Neural cell (in vitro differentiated cells): ENCODE data around the gene ASCL2. TPM values are rescaled to one million over a fixed set of nuclear protein-coding genes. Genes with fewer than 3 reads are reported as not detected.

Experiments used
- H2AFZ ChIP-seq: fragments of 200-600, 300-800 bp; sonication (generic), shearing (Covaris generic); 2 replicates; pipeline ENCODE4 v1.6.0; 2014; ENCODE audit warnings: low read depth, mild to moderate bottlenecking, antibody characterized with exemption, low read length, moderate library complexity
- H3F3A ChIP-seq: fragments of 200-600 bp; shearing (Covaris generic); 2 replicates; pipeline ENCODE4 v1.6.1; 2016; ENCODE audit warnings: mild to moderate bottlenecking, moderate library complexity, mixed read lengths, antibody characterized with exemption, low read length; ENCODE audit not compliant: insufficient read depth, poor library complexity, severe bottlenecking
- H3K27ac ChIP-seq: fragments of 200-600, 300-800 bp; sonication (generic), shearing (Covaris generic); 2 replicates; pipeline ENCODE4 v1.5.1; 2014; ENCODE audit warnings: mild to moderate bottlenecking, low read length, moderate library complexity
- H3K27me3 ChIP-seq: fragments of 300-800, 200-600 bp; sonication (generic), shearing (Covaris generic); 2 replicates; pipeline ENCODE4 v1.6.0; 2014; ENCODE audit warnings: mild to moderate bottlenecking, low read depth, low read length, moderate library complexity; ENCODE audit not compliant: insufficient read depth
- H3K36me3 ChIP-seq: fragments of 300-800, 200-600 bp; sonication (generic), shearing (Covaris generic); 2 replicates; pipeline ENCODE4 v1.5.1; 2014; ENCODE audit warnings: mild to moderate bottlenecking, antibody characterized with exemption, low read length, moderate library complexity; ENCODE audit not compliant: insufficient read depth
- H3K4me2 ChIP-seq: fragments of 300-800, 200-600 bp; sonication (generic), shearing (Covaris generic); 2 replicates; pipeline ENCODE4 v1.6.0; 2014; ENCODE audit warnings: mild to moderate bottlenecking, low read length
- H3K4me3 ChIP-seq: fragments of 300-800, 200-600 bp; sonication (generic), shearing (Covaris generic); 2 replicates; pipeline ENCODE4 v1.5.1; 2014; ENCODE audit warnings: mild to moderate bottlenecking, low read length, moderate library complexity
- H3K79me2 ChIP-seq: fragments of 200-600 bp; shearing (Covaris generic); replicated peaks from 2 replicates; pipeline ENCODE4 v1.6.0; 2014; ENCODE audit warnings: mild to moderate bottlenecking, low read length, moderate library complexity; ENCODE audit not compliant: insufficient read depth
- H3K9ac ChIP-seq: fragments of 300-800, 200-600 bp; sonication (generic), shearing (Covaris generic); 2 replicates; pipeline ENCODE4 v1.6.1; 2016; ENCODE audit warnings: mild to moderate bottlenecking, low read length, mixed read lengths
- H3K9me2 ChIP-seq: fragments of 200-600 bp; shearing (Covaris generic); 2 replicates; pipeline ENCODE4 v1.6.1; 2016; ENCODE audit warnings: mild to moderate bottlenecking, low read length, mixed read lengths; ENCODE audit not compliant: insufficient read depth
- H3K9me3 ChIP-seq: fragments of 200-600, 300-800 bp; sonication (generic), shearing (Covaris generic); 2 replicates; pipeline ENCODE4 v1.6.1; 2016; ENCODE audit warnings: mild to moderate bottlenecking, mixed run types, low read length, moderate library complexity, mixed read lengths
- H4K20me1 ChIP-seq: fragments of 200-600 bp; shearing (Covaris generic); 2 replicates; pipeline ENCODE4 v1.6.1; 2016; ENCODE audit warnings: mild to moderate bottlenecking, mixed run types; ENCODE audit not compliant: insufficient read depth
- EP300 ChIP-seq: fragments of 450-650 bp; conservative IDR thresholded peaks from 2 replicates; pipeline ENCODE4 v1.6.1; 2014; ENCODE audit warnings: antibody characterized with exemption, mild to moderate bottlenecking, moderate library complexity; ENCODE audit not compliant: poor library complexity, severe bottlenecking
- EZH2 ChIP-seq: fragments of 200-600, 300-800 bp; shearing (Covaris generic), sonication (generic); IDR thresholded peaks from 2 replicates; pipeline ENCODE4 v1.6.1; 2014; ENCODE audit warnings: antibody characterized with exemption, low read length, borderline replicate concordance, mild to moderate bottlenecking; ENCODE audit not compliant: insufficient read depth, poor library complexity, severe bottlenecking
- MXI1 ChIP-seq: fragments of 450-650 bp; conservative IDR thresholded peaks from 2 replicates; pipeline ENCODE4 v1.6.1; 2014; ENCODE audit warnings: antibody characterized with exemption, mild to moderate bottlenecking; ENCODE audit not compliant: poor library complexity, severe bottlenecking
- POLR2AphosphoS5 ChIP-seq: IDR thresholded peaks from 2 replicates; pipeline ENCODE4 v1.6.1; 2012
- RAD21 ChIP-seq: fragments of 450-650 bp; conservative IDR thresholded peaks from 2 replicates; pipeline ENCODE4 v1.6.1; 2014; ENCODE audit warnings: antibody characterized with exemption, mild to moderate bottlenecking, moderate library complexity
- SMC3 ChIP-seq: fragments of 450-650 bp; conservative IDR thresholded peaks from 2 replicates; pipeline ENCODE4 v1.6.1; 2014; ENCODE audit warnings: antibody characterized with exemption, mild to moderate bottlenecking, moderate library complexity; ENCODE audit not compliant: poor library complexity
- TAF1 ChIP-seq: IDR thresholded peaks from 2 replicates; pipeline ENCODE4 v1.6.1; 2012; ENCODE audit warnings: low read depth
- polyA plus RNA-seq: library from polyadenylated mRNA; depleted of rRNA; stranded (reverse); fragments of >200 nt; gene quantifications from 2 replicates; pipeline ENCODE4 v1.2.3, GENCODE V29; 2014
- TF ChIP-seq, protein P1 (sequence below): IDR thresholded peaks from 2 replicates; pipeline ENCODE4 v1.6.1; 2012; ENCODE audit warnings: borderline replicate concordance
- TF ChIP-seq, protein P2 (sequence below): fragments of 450-650 bp; IDR thresholded peaks from 2 replicates; pipeline ENCODE4 v1.5.1; 2014; ENCODE audit warnings: antibody characterized with exemption, mild to moderate bottlenecking, moderate library complexity; ENCODE audit not compliant: poor library complexity, severe bottlenecking

ASCL2 gene
- polyA plus RNA-seq, 1 donor from 2014 or later = not detected

DNA sequence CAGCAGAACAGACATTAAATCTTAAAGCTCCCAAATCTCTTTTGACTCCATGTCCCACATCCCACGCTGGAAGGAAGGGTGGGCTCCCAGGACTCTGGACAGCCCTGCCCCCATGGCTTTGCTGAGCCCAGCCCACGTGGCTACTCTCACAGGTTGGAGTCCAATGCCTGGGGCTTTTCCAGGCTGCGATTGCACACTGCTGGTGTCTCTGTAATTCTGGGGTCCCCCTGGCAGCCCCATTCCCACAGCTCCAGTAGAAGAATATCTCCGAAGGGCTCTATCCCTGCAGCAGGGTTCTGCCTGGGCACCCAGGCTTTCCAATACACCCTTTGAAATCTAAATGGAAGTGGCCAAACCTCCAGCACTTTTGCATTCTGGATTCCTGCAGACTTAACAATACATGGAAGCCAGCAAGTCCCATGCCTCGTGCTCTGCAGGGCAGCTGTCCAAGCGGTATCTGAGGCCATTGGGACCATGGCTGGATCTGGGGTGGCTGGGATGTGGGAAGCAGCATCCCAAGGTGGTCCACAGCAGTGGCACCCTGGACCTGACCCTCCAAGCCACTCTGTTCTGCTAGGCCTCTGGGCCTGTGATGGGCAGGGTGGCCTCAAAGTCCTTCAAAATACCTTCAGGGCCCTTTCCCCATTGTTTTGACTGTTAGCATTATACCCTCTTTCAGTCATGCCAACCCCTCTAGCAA is 50.9 kb downstream of the ASCL2 start:
- Histone ChIP-seq H3K9ac (no peak overlapping the region), H3K9me3 (peaks cover 4% of the 10 kb centered on the region), H3F3A (no peaks in the 10 kb centered on the region), H3K27ac (no peak overlapping the region), H3K4me3 (no peak overlapping the region), H4K20me1 (no peaks in the 10 kb centered on the region), H2AFZ (no peak overlapping the region), H3K4me2 (no peak overlapping the region), H3K9me2 (no peaks in the 10 kb centered on the region), H3K36me3 (no peaks in the 10 kb centered on the region), H3K27me3 (no peaks in the 10 kb centered on the region), H3K79me2 (no peaks in the 10 kb centered on the region)
- TF ChIP-seq TAF1 (no peak), SMC3 (no peak), RAD21 (no peak), MXI1 (no peak), EP300 (no peak), EZH2 (no peak), POLR2AphosphoS5 (no peak)
- TF ChIP-seq, protein P1, sequence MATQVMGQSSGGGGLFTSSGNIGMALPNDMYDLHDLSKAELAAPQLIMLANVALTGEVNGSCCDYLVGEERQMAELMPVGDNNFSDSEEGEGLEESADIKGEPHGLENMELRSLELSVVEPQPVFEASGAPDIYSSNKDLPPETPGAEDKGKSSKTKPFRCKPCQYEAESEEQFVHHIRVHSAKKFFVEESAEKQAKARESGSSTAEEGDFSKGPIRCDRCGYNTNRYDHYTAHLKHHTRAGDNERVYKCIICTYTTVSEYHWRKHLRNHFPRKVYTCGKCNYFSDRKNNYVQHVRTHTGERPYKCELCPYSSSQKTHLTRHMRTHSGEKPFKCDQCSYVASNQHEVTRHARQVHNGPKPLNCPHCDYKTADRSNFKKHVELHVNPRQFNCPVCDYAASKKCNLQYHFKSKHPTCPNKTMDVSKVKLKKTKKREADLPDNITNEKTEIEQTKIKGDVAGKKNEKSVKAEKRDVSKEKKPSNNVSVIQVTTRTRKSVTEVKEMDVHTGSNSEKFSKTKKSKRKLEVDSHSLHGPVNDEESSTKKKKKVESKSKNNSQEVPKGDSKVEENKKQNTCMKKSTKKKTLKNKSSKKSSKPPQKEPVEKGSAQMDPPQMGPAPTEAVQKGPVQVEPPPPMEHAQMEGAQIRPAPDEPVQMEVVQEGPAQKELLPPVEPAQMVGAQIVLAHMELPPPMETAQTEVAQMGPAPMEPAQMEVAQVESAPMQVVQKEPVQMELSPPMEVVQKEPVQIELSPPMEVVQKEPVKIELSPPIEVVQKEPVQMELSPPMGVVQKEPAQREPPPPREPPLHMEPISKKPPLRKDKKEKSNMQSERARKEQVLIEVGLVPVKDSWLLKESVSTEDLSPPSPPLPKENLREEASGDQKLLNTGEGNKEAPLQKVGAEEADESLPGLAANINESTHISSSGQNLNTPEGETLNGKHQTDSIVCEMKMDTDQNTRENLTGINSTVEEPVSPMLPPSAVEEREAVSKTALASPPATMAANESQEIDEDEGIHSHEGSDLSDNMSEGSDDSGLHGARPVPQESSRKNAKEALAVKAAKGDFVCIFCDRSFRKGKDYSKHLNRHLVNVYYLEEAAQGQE = no peak
- TF ChIP-seq, protein P2, sequence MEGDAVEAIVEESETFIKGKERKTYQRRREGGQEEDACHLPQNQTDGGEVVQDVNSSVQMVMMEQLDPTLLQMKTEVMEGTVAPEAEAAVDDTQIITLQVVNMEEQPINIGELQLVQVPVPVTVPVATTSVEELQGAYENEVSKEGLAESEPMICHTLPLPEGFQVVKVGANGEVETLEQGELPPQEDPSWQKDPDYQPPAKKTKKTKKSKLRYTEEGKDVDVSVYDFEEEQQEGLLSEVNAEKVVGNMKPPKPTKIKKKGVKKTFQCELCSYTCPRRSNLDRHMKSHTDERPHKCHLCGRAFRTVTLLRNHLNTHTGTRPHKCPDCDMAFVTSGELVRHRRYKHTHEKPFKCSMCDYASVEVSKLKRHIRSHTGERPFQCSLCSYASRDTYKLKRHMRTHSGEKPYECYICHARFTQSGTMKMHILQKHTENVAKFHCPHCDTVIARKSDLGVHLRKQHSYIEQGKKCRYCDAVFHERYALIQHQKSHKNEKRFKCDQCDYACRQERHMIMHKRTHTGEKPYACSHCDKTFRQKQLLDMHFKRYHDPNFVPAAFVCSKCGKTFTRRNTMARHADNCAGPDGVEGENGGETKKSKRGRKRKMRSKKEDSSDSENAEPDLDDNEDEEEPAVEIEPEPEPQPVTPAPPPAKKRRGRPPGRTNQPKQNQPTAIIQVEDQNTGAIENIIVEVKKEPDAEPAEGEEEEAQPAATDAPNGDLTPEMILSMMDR = no peak

Other genes starting within 250 kb of the ASCL2 start
- gene IGF2, start 131.2 kb downstream of the ASCL2 start, polyA plus RNA-seq = not detected in 2 replicates
- not detected in 2 replicates for gene INS, start 109.4 kb downstream of the ASCL2 start, polyA plus RNA-seq
- 3.6 and 10.9 TPM in 2 replicates for gene TH, start 98.8 kb downstream of the ASCL2 start, polyA plus RNA-seq
- not detected in 2 replicates for gene C11orf21, start 31.3 kb upstream of the ASCL2 start, polyA plus RNA-seq
- gene TSPAN32, start 31.4 kb upstream of the ASCL2 start, polyA plus RNA-seq = not detected in 2 replicates
- 96.2 and 97.8 TPM in 2 replicates for gene CD81, start 106.7 kb upstream of the ASCL2 start, polyA plus RNA-seq
- gene TSSC4, start 130.2 kb upstream of the ASCL2 start, polyA plus RNA-seq = 54.3 and 62.2 TPM in 2 replicates
- not detected in 2 replicates for gene TRPM5, start 173.9 kb upstream of the ASCL2 start, polyA plus RNA-seq
- not detected in 2 replicates for gene KCNQ1, start 174.4 kb upstream of the ASCL2 start, polyA plus RNA-seq